Left ventricle myocardium inferior (tissue), 1 donor: ENCODE measurements around the gene GABRG3. TPM values are rescaled to one million over a fixed set of nuclear protein-coding genes. Genes with fewer than 3 reads are reported as not detected.
A peak's percentile ranks its signal among the peaks of the same experiment; 100 is the strongest.

Experiments
- DNase-seq: peaks from one replicate; pipeline ENCODE4 v3.0.0-alpha.2; 2020
- H3K27ac ChIP-seq: fragments of 200-600 bp; replicated peaks from 2 replicates; pipeline ENCODE4 v1.8.0; 2021
- H3K27me3 ChIP-seq: fragments of 200-600 bp; 2 replicates; pipeline ENCODE4 v1.8.0; 2021; ENCODE audit warnings: low read depth
- H3K36me3 ChIP-seq: fragments of 200-600 bp; 2 replicates; pipeline ENCODE4 v1.8.0; 2021
- H3K4me1 ChIP-seq: fragments of 200-600 bp; 2 replicates; pipeline ENCODE4 v1.8.0; 2021
- H3K4me3 ChIP-seq: fragments of 200-600 bp; 2 replicates; pipeline ENCODE4 v1.8.0; 2021; ENCODE audit warnings: mild to moderate bottlenecking, moderate library complexity
- H3K9me3 ChIP-seq: fragments of 200-600 bp; replicated peaks from 2 replicates; pipeline ENCODE4 v1.8.0; 2021
- intact Hi-C: fragments of 100-400 bp; cut with micrococcal nuclease; formaldehyde crosslinking; loops from one replicate; pipeline ENCODE4 v1.11.0; 2022
- total RNA-seq: library from RNA; stranded (reverse); fragmentation: NEBNext Ultra II Directional; extraction: Animal tissue kit (Norgen Biotek cat#: 25700); gene quantifications from one replicate; pipeline ENCODE4 v1.2.1, GENCODE V29; 2021
- TF ChIP-seq, protein P1 (sequence below): fragments of 200-600 bp; IDR thresholded peaks from 2 replicates; pipeline ENCODE4 v1.8.0; 2021; ENCODE audit warnings: antibody characterized with exemption, mild to moderate bottlenecking, borderline replicate concordance
- donor health status: DM: no; HTN: yes; CAD: no; lungs with severe emphysema.

The GABRG3 gene
- total RNA-seq, 1 donor from 2014 or later, result not detected

DNA sequence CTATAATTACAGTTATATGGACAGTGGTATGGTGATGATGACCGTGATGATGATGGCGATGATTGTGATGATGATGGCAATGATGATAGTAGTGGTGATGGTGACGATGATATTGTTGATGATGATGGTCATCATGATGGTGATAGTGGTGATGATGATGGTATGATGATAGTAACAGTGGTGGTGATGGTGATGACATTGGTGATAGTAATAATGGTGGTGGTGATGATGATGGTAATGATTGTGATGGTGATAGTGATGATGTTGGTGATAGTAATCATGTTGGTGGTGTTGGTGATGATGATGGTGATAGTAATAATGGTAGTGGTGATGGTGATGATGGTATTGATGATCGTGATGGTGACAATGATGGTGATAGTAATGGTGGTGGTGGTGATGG, 504.4 kb downstream of the GABRG3 start:
- intact Hi-C loops, result no loop called here
- no peak for DNase-seq
- no peaks in the 10 kb centered on the region for H3K36me3 ChIP-seq
- H3K4me3 ChIP-seq, result no peak overlapping the region
- TF ChIP-seq, protein P1, sequence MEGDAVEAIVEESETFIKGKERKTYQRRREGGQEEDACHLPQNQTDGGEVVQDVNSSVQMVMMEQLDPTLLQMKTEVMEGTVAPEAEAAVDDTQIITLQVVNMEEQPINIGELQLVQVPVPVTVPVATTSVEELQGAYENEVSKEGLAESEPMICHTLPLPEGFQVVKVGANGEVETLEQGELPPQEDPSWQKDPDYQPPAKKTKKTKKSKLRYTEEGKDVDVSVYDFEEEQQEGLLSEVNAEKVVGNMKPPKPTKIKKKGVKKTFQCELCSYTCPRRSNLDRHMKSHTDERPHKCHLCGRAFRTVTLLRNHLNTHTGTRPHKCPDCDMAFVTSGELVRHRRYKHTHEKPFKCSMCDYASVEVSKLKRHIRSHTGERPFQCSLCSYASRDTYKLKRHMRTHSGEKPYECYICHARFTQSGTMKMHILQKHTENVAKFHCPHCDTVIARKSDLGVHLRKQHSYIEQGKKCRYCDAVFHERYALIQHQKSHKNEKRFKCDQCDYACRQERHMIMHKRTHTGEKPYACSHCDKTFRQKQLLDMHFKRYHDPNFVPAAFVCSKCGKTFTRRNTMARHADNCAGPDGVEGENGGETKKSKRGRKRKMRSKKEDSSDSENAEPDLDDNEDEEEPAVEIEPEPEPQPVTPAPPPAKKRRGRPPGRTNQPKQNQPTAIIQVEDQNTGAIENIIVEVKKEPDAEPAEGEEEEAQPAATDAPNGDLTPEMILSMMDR, result no peak
- H3K27ac ChIP-seq, result no peak overlapping the region
- no peaks in the 10 kb centered on the region for H3K27me3 ChIP-seq
- H3K4me1 ChIP-seq, result peaks cover 16% of the 10 kb centered on the region
- H3K9me3 ChIP-seq, result no peaks in the 10 kb centered on the region

DNA sequence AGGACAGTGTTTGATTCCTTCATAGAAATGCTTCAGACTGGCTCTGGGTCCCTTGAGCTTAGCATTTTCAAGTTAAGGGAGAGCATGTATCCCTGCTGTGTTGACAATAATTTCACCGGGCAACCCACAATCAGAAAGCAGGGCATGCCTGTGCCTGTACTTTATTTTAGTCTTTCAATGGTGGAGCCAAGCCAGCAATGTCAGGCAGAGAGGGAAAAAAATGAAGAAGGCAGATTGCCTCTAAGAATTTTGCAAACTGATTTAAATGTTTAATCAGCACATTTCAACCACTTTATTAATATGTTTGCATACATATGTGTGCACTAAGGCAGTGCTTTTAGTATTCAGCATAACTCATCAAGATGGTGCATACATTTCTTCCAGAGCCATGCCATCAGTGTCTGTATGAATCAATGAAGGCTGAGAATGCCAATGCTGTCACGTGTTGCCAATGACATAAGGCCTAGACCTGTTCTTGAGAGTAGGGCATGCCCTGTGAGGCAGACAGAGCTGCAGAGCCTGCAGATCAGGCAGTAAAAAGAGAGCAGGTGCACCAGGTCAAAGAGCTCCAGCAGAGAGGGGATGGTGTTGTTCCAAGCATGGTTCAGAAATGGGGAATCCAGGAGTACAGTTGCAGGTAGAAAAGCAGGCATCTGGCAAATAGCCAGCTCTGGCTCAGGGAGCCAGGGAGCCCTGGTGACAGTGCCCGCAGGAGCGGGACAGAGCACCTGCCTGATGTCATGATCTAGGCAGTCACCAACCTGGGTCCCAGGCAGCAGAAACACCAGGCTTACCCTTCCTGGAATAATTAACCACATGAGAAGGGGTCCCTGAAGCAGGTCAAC, 508.5 kb downstream of the GABRG3 start:
- Histone ChIP-seq H3K27me3 (no peaks in the 10 kb centered on the region), H3K27ac (peak overlapping the region; percentile 70), H3K9me3 (no peaks in the 10 kb centered on the region), H3K4me1 (peaks cover 16% of the 10 kb centered on the region), H3K36me3 (no peaks in the 10 kb centered on the region), H3K4me3 (no peak overlapping the region)
- intact Hi-C loops, result no loop called here
- TF ChIP-seq, protein P1, result no peak
- DNase-seq, result no peak

DNA sequence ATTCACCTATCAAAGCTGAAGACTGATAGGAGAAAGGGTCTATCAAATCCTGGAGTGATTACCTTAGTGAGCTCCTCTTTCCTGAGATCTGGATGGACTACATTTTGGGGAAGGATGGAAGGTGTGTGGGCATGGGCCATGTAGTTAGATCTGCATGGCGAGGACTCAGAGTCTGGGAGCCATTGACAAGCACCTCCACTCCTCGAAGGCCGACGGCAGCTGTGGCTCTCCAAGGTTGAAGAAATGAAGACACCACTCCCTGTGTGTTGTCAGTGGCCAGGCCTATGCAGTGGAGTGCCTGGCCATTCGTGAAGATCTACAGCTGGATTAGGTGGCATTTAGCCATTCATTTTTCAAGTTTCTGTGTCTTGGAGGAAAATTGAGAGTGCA, 509.2 kb downstream of the GABRG3 start:
- Histone ChIP-seq H3K36me3 (no peaks in the 10 kb centered on the region), H3K4me1 (peaks cover 16% of the 10 kb centered on the region), H3K27ac (peak overlapping the region; percentile 70), H3K9me3 (no peaks in the 10 kb centered on the region), H3K27me3 (no peaks in the 10 kb centered on the region), H3K4me3 (no peak overlapping the region)
- TF ChIP-seq, protein P1, result no peak
- intact Hi-C loops, result no loop called here
- DNase-seq, result no peak

DNA sequence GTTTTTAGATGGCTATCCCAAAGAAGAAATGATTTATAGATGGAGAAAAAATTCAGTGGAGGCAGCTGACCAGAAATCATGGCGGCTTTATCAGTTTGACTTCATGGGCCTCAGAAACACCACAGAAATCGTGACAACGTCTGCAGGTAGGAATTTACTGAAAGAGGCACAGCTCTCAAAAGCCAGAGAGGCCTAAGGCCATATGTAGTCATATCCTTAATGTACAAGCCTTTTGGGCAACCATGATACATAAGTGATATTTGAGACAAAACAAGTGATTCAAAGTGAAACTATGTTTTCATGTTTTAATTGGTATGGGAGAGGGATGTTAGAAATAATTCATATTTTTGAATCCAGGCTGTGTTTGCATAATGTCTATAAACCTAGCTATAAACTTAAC, 509.7 kb downstream of the GABRG3 start:
- Histone ChIP-seq H3K36me3 (no peaks in the 10 kb centered on the region), H3K9me3 (no peaks in the 10 kb centered on the region), H3K4me3 (no peak overlapping the region), H3K27me3 (no peaks in the 10 kb centered on the region), H3K4me1 (peaks cover 16% of the 10 kb centered on the region), H3K27ac (no peak overlapping the region)
- intact Hi-C loops, result no loop called here
- TF ChIP-seq, protein P1, result no peak
- DNase-seq, result no peak

DNA sequence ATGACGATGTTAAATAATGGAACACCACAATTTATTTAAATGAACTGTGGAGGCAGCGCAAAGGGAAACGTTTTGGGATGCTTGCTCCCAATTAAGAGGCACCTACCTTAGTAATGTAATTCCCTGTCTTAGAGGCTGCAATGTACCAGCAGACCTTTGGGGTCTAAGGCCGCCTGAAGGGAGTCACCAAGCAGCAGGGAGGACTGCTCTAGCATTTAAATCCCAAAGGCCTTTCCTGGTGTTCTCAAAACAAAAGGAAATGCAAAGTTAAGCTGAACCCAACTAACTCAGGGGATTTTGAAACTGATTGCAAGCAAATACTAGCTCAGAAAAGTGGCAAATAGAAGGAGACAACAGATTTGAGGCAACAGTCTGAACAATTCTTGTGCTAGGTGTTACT, 510.8 kb downstream of the GABRG3 start:
- Histone ChIP-seq H3K36me3 (no peaks in the 10 kb centered on the region), H3K4me1 (peaks cover 16% of the 10 kb centered on the region)

More for the DNA sequence above, 510.8 kb downstream of the GABRG3 start:
- H3K4me3 ChIP-seq, result no peak overlapping the region
- no peak overlapping the region for H3K27ac ChIP-seq
- TF ChIP-seq, protein P1, result no peak
- H3K9me3 ChIP-seq, result no peaks in the 10 kb centered on the region
- no peak for DNase-seq
- intact Hi-C loops, result no loop called here
- no peaks in the 10 kb centered on the region for H3K27me3 ChIP-seq
